ENCODE measurements around the gene MTOR.
"Not testable (repeated sequence)": the region's sequence is repeated elsewhere in the genome, so short reads cannot be mapped to it uniquely, and the experiment has no call there.

DNA sequence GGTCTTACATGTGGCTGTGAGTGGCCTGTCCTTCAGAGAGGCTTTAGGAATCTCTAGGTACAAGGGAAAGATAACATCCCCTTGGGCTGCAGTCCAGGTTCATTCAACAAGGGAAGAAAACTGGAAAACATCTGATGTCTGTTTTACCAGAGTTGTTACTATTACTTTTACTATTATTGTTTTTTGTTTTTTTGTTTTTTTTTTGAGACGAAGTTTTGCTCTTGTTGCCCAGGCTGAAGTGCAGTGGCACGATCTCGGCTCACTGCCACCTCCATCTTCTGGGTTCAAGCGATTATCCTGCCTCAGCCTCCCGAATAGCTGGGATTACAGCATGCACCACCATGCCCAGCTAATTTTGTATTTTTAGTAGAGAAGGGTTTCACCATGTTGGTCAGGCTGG is 35.4 kb upstream of the MTOR start:
- not testable (repeated sequence) for TF ChIP-seq EZH2 (IDR thresholded peaks at IDR 0.05; ENCODE audit: insufficient read depth, poor library complexity, severe bottlenecking); EZH2phosphoT487 (IDR thresholded peaks at IDR 0.05; ENCODE audit: insufficient read depth, low read depth)
